ENCODE measurements around the gene PLXNA1.

Gene PLXNA1

GRCh38 chr3:126982471-126983175 lies at the start of gene PLXNA1:
Gene PLXNA1, plus strand, starts transcription at chr3:126983115. Its CDS starts 5,479 bp downstream, at chr3:126988594.
- peak; percentile 87 for DNase-seq

- DNase-seq: peak; percentile 59
These were observed 48.8 kb upstream of the PLXNA1 start for GRCh38 chr3:126934031-126934531.

DNA sequence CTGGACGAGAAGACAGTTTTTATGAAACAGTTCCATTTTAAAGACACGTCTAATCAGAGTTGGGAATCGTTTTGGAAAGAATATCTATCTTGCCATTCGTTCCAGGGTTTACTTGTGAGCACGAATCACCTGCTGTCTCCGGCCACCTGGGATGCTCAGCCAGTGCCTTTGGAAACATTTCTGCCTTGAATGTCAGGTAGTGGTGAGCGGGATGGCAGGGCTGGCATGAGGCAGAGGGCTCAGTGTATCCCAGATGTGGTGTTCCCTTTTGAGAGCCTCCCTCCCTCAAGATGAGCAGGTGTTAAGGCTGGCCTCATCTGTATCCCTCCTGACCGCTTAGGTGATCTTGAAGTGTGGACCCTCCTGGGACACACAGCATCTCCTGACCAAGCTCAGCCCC lies 47.9 kb upstream of the PLXNA1 start:
- no peak for DNase-seq

- DNase-seq: no peak
These were observed 47.0 kb upstream of the PLXNA1 start for GRCh38 chr3:126935756-126936509.

GRCh38 chr3:126936853-126937425 lies 46.0 kb upstream of the PLXNA1 start:
- no peak for DNase-seq

DNA sequence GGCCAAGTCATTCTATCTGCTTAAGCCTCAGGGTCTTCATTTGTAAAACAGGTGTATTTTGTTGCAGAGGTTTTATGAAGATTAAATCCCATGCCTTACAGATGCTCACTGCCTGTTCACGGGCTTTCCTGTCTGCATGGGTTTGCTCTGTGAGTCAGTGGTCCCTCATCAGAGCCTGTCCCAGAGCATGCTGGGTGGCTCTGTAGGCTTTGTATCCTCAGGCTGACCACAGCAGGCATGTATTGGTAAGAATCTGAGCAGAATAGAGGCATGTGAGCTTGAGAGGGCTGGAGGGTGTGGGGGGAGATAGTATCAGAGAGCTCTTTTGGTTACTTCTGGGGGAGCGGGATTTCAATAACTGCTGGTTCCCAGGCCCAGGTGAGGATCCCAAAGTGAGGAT lies 45.4 kb upstream of the PLXNA1 start:
- no peak for DNase-seq

GRCh38 chr3:126937973-126938372 lies 44.9 kb upstream of the PLXNA1 start:
- no peak for DNase-seq

- no peak for DNase-seq
These were observed 44.2 kb upstream of the PLXNA1 start for GRCh38 chr3:126938520-126939337.

DNA sequence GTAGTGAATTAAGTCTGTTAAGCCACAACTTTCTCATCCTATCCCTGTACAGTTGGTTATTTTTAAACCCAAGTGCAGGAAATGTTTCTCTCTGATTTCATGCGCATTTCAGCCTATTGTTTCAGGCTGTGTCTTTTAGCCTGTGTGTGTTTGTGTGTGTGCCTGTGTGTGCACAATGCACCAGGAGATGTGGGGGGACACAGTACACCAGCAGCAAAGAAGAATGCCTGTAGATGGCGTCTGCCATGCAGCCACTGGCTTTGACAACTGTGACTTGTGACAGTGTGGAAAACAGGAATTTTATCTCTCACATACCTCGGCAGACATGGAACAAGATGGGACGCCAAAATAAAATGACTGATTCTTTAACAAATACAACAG lies 43.6 kb upstream of the PLXNA1 start:
- no peak for DNase-seq

DNA sequence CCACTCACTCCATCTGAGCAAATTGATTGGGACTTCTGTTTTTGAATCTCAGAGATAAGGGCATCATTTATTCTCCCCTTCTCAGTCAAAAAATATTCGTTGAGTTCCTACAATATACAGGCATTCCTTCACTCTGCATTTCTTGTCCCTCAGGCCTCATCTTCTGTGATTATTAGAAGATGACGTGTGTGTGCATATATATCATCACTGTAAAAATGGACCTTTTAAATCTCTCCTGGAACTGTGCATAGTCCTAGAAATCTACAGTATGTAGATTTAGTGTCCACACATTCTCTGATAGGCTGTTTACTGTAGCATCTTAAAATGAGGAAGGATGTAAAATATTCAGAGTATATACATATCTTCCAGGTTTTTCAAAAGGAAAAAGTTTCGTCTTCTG lies 43.2 kb upstream of the PLXNA1 start:
- DNase-seq: no peak

DNA sequence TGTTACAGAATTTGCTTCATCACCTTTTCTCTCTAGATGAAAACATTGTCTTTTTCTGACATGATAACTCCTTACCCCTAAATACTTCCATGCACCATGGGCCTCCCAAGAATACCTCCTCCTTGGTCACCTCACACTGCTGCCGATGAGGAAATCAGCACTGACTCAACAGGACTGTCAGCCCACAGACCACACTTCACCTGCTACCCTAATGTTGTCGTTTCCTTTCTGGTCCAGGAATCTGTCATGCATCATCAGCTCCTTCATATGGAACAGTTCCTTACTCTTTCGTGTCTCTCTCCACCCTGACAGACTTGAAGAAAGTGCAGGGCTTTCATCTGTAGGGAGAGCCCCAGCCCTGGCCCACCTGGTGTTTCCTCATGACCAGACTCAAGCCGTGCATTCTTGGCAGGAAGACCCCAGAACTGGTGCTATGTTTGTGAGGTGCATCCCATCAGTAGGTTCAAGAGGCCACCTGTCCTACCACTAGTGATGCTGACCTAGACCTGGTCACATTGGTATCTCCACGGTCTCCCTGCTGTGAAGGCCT lies 41.1 kb upstream of the PLXNA1 start:
- DNase-seq: no peak

- no peak for DNase-seq
These were observed 38.6 kb upstream of the PLXNA1 start for GRCh38 chr3:126944089-126944965.

GRCh38 chr3:126945171-126945721 lies 37.7 kb upstream of the PLXNA1 start:
- no peak for DNase-seq

GRCh38 chr3:126945891-126946290 lies 37.0 kb upstream of the PLXNA1 start:
- DNase-seq: no peak

DNA sequence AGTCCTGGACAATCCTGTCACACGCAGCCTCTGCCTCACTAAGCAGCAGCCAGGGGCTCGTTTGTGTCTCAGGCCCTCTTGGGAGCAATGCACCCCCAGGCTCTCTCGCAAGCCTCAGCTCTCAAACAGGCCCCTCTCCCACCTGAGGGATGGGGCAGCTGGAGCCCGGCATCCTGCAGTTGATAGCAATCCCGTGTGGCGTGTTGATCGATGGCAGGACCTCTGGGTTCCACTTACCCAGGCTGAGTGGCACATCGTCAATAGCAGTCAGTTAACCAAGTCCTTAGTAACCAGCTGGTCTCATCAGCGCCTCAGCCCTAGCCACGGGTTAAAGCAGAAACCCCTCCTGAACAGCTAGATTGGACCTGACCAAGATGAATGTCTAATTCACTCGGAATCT lies 36.5 kb upstream of the PLXNA1 start:
- no peak for DNase-seq

DNA sequence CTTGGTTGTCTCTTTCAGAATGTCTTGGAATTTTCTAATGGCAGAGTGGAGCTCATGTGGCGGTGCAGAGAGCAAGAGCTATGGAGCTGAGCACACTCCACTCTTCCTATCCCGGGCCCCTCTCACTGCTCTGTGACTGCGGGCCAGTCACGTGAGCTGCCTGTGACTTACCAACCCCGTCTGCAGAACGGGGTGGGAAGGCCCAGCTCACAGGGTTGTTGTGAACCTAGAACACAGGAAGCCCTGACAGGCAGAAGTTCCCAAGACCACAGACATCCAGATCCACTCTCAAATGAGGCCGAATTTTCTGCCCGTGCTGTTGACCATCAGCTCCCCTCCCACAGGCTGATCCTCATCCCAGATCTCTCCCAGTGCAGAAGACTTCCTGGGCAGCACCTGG lies 35.5 kb upstream of the PLXNA1 start:
- DNase-seq: no peak

GRCh38 chr3:126948980-126949535 lies 33.9 kb upstream of the PLXNA1 start:
- no peak for DNase-seq

GRCh38 chr3:126951561-126951960 lies 31.4 kb upstream of the PLXNA1 start:
- no peak for DNase-seq

GRCh38 chr3:126952261-126952982 lies 30.5 kb upstream of the PLXNA1 start:
- no peak for DNase-seq

DNA sequence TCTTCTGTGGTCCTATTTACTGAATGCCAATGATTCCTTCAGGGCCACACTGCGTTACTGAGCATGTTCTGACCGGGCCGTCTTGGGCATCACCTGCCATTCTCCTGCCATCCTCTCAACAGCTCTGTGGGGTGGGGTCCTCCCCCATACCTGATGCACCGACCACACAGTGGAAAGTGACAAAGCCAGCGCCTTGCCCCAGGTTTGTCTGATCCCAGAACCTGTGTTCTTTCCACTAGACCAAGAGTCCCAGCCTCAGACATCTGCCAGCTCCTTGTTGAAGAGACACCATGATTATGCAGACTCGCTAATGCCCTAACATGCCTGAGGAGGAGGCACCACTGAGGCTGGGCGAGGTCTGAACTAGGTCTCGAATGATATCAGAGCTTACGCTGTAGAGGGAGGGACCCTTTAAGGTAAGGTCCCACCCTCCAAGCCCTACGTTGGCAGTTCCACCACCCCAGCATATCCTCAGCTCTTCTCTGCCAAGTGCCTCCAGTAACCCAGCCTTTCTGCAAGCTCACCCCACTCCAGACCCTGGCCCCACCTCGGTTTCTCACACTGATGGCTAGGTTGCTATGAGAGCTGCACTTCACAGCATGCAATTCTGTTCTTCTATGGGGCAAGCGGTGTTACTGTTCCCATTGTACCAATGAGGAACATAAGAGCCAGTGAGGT lies 29.8 kb upstream of the PLXNA1 start:
- DNase-seq: no peak

Data from NCI-H82 (cell line).